Measurements from ENCODE around the gene HIPK3.
"Not testable (repeated sequence)": the region's sequence is repeated elsewhere in the genome, so short reads cannot be mapped to it uniquely, and the experiment has no call there.

HIPK3 gene

DNA sequence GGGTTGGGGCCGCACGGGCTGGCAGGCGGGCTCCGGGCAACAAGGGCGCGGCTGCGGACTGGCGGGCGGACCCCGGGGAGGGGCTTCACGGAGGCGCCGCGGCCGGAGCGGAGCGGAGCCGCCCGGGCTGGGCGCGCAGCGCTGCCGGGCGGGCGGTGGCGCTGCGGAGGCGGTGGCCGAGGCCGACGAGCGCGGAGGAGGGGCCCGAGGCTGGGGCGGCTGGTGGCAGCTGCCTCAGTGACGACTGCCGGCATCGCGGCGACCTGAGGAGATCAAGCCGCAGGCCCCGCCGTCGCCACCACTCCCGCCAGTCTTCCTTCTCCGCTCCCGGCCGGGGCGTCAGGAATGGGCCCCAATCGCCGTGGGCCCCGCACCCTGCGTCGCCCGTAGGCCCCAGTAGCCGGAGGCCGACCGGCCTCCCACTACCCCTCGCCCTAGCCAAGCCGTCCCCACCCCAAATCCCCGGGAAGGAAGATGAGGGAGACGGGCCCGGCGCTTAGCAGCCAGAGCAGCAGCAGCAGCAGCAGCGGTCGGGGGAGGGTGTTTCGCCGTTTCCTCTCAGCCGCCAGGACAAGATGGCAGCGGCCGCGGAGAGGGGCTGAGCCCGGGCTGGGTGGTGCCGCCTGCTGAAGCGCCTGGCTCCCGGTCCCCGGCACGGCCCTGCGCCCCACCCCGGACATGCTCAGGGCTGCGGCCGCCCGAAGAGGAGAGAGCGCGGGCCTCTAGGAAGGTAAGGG, at the start of gene HIPK3:
TSS of gene HIPK3 (plus strand) at position 222 of the 737 bp plus-strand sequence.
- peak; percentile 83 for DNase-seq

DNA sequence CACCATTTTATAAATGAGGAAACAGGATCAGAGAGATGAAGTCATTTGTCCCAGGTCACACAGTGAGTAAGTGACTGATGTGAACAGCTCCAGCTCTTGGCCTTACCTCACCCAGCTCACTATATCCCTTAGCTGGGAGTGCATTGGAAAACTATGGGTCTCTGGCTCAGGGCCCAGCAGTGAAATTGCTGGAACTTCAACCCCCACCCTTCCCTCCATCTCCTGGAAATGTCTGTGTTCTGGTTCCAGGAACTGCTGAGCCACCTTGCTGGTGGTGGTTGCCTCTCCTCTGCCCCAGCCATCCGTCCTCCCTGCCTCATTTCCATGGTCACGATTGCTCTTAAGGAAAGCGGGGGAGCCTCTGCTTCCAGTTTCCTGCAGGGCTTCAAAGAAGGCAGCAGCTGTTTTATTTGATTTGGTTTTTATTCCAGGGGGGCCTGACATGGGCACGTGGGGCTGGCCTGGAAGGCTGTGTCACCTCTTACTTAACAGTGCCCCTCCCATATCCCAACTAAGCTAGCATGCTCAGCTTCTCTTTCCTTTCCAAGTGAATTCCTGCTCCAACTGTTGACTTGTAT, 49.7 kb upstream of the HIPK3 start:
- no peak for DNase-seq

DNA sequence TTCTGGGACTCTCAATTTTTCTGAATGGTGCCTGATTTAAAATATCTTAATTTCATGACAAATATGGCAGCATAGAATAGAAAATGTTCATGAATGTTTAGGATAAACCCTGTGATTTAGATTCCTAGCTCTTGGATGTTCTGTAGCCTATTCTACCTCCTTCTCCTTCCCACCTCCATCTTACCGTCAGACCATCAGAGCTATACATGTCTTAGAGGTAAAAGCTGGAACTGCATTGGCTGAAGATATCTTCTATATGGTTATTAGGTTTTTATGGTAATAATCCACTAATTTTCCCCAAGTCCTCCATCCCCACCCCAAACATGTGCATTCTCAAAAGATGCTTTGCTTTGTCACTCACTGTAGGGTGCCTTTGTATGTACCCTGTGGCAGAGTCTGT, 49.0 kb upstream of the HIPK3 start:
- no peak for DNase-seq

DNA sequence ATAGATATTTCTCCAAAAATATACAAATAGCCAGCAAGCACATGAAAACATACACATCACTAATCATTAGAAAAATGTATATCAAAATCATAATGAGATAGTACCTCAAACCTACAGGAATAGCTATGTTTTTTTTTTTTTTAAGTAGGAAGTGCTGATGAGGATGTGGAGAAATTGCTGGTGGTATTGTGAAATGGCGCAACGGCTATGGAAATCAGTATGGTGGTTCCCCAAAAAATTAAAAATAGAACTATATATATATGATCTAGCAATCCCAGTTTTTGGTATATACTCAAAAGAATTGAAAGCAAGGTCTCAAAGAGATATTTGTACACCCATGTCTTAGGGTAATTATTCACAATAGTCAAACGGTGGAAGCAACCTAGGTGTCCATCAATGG, 46.0 kb upstream of the HIPK3 start:
- DNase-seq, result no peak

DNA sequence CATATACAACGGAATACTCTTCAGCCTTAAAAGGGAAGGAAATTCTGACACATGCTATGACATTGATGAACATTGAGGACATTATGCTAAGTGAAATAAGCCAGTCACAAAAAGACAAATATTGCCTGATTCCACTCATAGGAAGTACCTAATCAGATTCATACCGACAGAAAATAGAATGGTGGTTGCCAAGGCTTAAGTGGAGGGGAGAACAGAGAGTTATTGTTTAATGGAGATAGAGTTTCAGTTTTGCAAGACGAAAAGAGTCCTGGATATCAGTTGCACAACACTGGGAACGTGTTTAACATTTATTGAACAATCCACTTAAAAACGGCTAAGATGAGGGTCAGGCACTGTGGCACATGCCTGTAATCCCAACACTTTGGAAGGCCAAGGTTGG, 45.6 kb upstream of the HIPK3 start:
- no peak for DNase-seq

DNA sequence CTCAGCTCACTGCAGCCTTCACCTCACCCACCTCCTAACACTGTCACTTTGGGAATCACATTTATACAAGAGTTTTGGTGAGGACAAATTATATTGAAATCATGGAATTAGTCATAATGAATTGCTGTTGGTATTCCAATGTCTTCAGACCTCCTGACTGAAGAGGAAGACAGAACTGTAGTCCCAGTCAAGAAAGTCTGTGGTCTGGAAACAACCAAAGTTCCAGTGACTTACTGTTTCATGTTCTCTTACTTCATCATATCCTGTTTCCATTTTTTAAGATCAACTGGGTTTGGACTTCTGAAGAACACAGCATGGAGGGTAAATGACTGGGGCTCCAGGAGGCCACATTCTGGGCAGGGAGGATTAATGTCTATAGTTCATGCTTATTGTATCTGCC, 43.0 kb upstream of the HIPK3 start:
- DNase-seq, result no peak

DNA sequence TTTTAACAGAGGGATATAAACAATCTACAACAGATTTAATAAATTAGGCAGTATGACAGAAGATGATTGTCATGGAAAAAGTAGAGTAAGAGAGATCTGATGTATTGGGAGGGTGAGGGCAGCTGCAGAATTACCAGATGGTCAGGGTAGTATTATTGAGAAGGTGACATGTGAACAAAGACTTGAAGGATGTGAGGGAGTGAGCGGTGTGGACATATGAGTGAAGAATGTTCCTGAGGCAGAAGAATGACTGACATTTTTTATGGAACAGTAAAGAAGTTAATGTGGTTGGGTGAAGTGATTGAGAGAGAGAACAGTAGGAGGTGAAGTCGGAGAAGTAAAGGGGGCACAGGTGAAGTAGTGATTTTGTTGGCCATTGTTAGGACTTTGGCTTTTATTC, 42.4 kb upstream of the HIPK3 start:
- no peak for DNase-seq

DNA sequence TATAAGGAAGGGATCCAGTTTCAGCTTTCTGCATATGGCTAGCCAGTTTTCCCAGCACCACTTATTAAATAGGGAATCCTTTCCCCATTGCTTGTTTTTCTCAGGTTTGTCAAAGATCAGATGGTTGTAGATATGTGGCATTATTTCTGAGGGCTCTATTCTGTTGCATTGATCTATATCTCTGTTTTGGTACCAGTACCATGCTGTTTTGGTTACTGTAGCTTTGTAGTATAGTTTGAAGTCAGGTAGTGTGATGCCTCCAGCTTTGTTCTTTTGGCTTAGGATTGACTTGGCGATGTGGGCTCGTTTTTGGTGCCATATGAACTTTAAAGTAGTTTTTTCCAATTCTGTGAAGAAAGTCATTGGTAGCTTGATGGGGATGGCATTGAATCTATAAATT, 40.5 kb upstream of the HIPK3 start:
- DNase-seq, result not testable (repeated sequence)

DNA sequence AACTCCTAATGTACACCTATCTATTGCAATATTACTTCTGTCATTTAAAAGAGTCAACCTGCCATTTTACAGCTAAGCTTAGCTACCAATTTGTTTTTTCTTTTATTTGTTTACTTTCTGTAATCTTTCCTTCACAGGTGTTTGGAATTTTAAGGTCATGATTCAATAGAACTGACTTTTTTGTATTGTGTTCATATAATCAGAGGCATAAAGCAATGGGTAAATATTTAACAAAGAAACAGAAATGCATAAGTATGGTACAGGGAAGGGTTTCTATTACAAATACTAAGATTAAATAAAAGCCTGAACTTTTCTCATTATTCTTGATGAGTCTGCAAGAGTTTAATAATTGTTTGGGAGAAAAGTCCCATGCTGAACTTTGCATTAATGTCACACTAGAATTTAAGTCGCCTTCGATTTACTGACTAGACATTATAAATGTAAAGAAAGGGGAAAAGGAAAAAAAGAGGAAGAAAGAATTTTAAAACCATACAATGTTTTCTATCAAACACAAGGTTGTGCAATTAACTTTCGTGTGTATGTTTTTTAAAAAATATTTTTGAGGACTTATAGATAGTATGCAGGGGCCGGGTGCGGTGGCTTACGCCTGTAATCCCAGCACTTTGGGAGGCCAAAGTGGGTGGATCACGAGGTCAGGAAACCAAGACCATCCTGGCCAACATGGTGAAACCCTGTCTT, 35.0 kb upstream of the HIPK3 start:
- no peak for DNase-seq

DNA sequence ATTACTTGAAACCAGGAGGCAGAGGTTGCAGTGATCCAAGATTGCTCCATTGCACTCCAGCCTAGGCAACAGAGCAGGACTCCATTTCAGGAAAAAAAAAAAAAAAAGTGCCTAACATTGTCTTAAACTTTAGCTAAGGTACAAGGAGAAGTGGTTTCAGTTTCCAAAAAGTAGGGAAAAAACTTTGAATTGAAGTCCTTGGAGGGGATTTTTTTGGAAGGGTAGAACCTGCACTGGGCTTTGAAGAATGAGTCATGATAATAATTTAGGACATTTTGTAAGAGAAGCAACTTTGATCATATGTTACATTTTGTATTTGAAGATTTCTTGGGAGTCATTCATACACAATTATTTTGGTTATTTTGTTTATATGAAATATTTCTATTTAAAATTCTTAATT, 31.8 kb upstream of the HIPK3 start:
- no peak for DNase-seq

DNA sequence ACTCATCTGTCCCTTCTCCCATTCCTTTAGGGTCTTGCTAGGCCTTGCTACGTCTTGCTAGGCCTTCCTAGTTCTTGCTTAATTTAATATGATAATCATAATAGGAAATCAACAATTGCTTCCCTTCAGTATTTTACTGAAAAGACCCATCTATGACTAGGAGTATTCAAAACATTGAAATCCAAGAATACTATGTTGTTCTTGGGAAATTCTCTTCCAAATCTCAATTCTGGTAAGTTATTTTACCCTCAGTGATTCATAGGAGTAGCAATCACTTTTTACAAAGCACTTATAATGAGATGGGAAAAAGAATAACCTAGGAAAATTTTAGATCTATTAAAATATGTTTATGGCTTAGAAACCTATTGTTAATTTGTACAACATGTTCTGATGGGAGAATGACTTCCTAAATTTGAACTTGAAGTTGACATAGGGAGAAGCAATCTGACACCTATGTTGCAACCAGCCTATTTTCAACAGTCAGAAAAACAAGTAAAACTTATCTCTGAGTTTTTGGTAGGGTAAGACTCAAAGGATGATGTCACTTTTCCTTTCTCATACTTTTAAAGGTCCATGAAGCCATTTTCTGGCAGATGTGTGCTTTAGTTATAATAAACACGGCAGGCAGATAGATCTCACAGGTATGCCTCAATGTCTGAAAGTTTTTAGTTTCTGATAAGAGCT, 29.5 kb upstream of the HIPK3 start:
- DNase-seq, result no peak

DNA sequence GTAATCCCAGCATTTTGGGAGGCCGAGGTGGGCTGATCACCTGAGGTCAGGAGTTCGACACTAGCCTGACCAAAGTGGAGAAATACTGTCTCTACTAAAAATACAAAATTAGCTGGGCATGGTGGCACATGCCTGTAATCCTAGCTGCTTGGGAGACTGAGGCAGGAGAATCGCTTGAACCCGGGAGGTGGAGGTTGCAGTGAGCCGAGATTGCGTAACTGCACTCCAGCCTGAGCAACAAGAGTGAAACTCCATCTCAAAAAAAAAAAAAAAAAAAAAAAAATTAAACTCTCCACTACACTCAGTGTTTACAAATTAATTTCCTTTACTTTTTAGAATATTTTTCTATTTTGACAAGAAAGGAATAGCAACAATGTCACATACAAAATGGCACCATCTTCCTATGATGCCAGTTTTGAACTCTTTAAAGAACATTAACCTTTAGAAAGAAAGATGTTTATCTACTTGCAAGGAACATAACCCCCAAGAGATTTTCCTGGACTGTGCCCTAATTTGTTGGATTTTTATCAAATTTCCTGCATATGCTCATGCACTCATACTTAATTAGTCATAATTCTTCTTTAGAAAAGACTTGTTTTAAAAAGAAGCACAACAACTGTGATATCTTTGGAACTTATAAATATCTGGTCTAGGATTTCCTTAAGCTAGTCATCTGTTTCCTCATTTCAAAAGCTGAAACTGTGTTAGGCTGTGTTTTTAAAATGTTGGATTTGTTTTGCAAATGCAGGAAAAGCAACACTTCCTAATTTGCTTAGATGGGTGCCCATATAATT, 22.6 kb upstream of the HIPK3 start:
- DNase-seq, result no peak

DNA sequence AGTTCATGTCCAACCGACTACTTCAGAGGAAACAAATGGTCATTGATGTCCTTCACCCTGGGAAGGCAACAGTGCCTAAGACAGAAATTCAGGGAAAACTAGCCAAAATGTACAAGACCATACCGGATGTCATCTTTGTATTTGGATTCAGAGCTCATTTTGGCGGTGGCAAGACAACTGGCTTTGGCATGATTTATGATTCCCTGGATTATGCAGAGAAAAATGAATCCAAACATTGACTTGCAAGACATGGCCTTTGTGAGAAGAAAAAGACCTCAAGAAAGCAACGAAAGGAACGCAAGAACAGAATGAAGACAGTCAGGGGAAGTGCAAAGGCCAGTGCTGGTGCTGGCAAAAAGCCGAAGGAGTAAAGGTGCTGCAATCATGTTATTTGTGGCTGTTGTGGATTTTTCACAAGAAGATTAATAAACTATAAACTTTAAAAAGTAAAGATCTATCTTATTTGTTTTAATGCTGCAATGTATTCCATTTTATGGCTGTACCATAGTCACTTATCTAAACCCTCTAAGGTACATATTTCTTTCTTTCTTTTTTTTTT, 20.1 kb upstream of the HIPK3 start:
- no peak for DNase-seq

DNA sequence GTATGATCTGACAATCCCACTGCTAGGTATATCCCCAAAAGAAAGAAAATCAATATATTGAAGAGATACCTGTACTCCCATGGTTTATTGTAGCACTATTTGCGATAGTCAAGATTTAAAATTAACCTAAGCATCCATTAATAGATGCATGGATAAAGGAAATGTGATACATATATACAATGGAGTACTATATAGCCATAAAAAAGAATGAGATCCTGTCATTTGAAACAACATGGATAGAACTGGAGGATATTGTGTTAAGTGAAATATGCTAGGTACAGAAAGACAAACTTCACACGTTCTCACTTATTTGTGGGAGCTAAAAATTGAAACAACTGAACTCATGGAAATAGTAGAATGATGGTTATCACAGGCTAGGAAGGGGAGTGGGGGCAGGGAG, 14.6 kb upstream of the HIPK3 start:
- no peak for DNase-seq

DNA sequence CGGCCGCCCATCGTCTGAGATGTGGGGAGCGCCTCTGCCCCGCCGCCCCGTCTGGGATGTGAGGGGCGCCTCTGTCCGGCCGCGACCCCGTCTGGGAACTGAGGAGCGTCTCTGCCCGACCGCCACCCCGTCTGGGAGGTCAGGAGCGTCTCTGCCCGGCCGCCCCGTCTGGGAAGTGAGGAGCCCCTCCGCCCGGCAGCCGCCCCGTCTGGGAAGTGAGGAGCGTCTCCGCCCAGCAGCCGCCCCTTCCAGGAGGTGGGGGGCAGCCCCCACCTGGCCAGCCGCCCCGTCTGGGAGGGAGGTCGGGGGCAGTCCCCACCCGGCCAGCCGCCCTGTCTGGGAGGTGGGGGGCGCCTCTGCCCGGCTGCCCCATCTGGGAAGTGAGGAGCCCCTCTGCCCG, 13.5 kb upstream of the HIPK3 start:
- DNase-seq, result not testable (repeated sequence)

DNA sequence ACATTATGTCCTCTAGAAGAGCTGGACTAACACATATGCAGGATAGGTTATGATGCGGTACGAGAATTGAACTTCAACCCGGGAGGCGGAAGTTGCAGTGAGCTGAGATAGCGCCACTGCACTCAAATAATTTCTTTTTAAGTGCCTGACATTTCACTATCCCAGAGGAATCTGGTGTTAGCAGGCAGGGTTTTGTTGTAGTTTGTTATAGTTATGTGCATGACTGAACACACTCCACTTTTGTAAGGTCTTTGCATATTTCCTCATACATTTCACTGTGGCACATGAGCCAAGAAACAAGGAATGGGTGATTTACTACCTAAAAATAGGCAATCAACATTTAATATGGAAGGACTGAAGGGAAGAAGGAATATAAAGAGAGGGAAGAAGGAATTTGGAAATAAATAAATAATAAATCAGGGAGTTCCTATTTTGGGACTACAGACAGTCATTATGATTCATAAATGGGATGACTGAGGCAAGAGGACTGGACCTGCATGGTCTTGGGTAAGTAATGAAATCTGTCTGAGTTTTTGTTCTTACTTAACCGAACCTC, 8.7 kb upstream of the HIPK3 start:
- DNase-seq, result no peak

DNA sequence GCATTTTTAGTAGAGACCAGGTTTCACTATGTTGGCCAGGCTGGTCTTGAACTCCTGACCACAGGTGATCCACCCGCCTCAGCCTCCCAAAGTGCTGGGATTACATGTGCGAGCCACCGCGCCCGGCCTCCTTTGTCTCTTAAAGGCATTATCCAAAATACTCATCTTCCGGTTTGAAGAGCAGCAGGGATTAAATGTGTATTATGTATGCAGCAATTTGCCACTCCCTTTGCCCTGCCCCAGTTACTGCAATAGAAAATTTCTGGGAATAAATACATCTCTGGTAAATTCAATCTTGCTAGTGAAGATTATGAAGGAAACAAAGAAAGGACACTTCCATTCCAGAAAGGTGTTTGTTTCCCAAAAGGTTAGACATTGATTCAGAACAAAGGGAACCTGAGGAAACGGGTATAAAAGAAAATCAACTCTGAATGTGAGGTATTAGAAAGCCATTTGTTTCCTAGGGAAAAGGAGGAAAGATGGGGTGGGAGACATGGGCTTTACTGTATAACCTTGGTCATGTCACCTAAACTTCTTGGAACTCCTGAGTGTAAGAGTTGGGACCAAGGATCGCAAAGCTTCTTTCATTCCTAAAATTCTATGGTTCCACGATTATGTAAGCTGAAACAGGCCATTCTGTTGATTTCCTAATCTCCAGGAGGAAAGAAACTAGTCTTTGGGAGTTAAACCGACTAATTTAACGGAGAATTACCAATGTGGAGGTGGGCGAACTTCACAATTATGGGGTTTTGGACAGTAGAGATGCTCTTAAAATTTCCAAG, 959 bp upstream of the HIPK3 start:
- DNase-seq, result no peak

DNA sequence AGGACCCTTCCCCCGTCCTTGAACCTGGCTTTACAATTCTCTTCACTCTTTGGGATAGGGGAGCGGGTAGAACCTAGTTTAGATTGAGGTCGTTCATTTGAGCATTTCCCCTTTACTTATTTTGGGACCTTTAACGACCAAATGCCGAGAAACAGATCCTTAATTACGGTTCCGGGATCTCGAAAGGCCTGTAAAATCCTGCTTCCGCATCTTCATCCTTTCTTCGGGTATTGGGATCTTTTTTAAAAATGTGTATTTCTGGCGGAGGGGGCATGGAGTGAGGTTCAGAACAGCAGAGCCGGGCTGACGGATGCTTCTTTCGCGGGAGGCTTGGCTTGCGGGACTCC, 395 bp upstream of the HIPK3 start:
- no peak for DNase-seq

DNA sequence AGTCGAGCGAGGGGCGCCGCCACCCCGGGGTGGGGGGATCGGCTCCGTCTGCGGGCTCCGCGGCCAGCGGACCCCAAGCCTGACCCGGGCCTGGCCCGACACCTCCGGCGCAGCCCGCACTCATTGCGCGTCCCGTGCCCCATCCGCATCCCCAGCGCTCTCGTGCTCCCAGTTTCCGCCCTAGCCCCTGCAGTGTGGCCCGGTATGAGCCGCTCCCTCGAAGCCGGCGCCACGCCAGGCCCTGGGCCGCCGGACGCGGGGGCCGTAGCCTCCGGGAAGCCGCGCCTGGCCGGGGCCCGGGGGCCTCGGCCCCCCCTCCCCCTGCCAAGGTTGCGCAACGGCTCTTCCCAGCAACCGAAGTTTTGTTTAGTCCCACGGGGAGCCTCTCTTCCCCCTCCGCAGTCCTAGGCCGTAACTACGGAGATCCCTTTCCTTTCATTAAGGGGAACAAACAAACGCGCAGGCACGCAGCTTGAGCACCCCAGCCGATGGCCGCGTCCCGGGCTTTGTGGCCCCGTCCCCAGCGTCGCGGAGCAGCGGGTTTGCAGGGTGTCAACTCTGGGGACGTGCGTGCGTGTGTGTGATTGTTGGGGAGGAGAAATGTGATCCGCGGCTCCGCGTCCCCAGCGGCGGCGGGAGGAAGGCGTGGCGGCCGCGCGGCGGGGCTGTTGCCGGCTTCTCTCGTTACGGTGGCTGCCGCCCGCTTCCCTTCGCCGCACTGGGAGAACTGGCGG, 883 bp downstream of the HIPK3 start:
- DNase-seq, result peak; percentile 79

DNA sequence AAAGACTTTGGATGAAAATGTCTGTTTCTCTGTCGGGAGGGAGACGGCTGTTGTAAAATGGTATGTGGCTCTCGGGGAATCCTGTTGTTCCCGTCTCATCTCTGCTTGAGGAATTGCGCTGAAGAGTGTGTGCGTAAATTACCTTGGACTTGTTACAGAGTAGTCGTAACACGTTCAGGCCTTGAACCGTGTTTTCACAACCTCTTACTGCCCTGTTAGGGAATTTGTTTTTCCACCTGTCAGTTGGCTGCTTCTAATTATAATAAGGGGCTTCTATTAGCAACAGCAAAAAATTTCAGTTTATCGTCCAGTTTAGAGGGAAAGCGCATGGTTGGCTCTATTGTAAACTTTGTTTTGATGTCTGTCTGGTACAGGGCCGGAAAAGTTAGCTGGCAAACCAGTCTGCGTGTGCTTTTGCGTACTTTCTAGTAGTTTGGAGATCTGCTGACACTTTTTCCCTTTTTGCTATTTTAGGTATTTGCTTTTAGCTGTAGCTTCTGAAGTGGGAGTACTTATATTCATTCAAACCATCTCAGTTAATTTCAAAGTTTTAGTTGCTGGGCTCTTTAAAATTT, 1.5 kb downstream of the HIPK3 start:
- DNase-seq, result no peak
